HG02884 (cell line): ENCODE measurements around the gene RABL2B.

ENCODE experiments used
- ATAC-seq: cut with Tn5 transposase; IDR thresholded peaks from one replicate; pipeline ENCODE4 v1.9.1; 2021; ENCODE audit warnings: mild to moderate bottlenecking, moderate library complexity; ENCODE audit not compliant: unreplicated experiment

RABL2B gene

GRCh38 chr22:50738649-50739227 lies 44.7 kb downstream of the RABL2B start:
- ATAC-seq = no peak

- ATAC-seq = no peak
Measured at GRCh38 chr22:50737728-50738648, 45.4 kb downstream of the RABL2B start, which contains the start of gene ACR. ACR (plus strand) TSS chr22:50738204; CDS start chr22:50738236, 32 bp downstream.

GRCh38 chr22:50735739-50736030 lies 47.8 kb downstream of the RABL2B start:
- ATAC-seq = no peak

DNA sequence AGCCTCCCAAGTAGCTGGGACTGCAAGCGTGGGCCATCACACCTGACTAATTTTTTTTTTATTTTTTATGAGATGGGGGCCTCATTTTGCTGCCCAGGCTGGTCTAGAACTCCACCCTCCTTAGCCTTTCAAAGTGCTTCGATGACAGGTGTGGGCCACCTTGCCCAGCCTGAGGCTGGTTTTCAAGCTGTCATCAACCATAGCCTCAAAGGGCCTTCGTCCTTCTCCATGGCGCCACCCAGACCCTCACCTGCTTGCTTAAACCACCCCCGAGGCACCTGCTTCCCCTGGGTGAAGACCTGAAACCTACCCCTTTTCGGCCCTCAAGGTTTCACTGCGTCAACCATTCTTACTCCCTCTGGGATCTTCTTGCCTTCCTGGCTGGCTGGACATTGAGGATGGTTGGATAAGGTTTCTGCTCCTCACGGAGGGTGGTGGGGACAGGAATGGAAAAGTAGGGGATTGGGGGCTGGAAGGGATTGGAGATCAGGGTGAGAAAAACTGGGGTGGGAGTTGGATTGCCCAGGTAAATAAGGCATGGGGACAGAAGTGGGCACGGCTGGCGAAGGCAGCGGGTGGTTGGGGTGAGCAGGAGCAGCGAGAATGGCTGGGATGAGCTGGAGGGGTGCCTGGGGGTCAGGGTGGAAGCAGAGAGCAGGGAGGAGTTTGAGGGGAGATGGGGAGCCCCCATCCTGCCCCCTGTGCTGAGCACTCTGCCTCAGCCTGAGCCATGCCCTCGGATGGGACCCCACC lies 48.3 kb downstream of the RABL2B start:
- no peak for ATAC-seq

- no peak for ATAC-seq
Measured at GRCh38 chr22:50734343-50734771, 49.1 kb downstream of the RABL2B start.

DNA sequence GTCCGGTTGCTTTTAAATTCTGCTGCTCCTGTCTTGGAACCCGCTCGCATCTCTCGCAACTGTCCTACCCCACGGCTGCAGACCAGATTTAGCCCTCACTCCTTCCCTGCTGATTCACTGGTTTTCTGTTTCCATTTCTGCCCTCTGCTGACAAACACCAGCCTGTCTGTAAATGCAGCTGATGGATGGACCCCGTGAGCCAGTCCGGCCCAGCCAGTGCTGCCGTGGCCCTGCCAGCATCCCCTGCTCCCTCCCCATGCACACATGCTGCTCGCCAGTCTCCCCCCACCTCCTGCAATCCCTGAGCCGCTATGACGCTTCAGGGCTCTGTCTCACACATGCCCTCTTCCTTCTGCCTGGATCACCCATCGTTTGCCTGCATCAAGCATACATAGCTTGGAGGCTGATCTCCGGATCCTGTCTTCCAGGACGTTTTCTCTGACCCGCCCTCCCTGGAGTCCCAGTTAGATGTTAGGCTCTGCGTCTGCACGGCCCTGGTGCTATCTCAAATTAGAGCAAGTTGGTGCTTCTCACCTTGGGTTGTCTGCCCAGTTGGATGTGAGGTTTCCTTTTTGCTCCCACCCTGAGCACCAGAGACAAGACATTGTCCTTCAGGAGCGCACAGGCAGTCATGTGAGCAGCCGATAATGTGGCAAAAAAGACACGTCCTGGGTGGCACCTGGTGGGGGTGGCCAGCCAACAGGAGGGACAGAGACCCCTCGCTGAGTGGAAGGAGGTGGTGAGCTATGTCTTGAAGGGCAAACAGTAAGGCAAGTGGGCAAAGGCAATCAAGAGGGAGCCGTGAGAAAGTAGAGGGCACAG lies 49.7 kb downstream of the RABL2B start:
- ATAC-seq = no peak

DNA sequence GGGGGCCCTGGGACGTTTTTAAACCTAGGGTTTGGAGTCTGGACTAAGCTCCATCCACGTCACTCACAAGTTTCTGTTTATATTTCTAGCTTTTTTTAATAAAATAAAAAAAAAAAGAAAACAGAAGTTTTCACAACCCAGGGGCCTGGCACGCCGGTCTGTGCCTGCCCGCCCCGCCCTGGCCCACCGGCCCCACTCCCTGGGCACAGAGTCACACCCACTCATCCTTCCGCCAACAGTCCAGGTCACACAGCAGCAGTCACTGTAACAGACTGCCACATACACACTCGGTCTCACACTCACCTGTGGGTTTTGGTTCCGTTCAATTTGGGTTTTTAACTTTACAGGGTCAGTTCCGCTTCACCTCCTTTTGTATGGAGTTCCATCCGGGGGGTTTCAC lies 50.8 kb downstream of the RABL2B start:
- no peak for ATAC-seq

- no peak for ATAC-seq
Measured at GRCh38 chr22:50731811-50732624, 51.4 kb downstream of the RABL2B start.

- no peak for ATAC-seq
Measured at GRCh38 chr22:50730941-50731661, 52.3 kb downstream of the RABL2B start.

DNA sequence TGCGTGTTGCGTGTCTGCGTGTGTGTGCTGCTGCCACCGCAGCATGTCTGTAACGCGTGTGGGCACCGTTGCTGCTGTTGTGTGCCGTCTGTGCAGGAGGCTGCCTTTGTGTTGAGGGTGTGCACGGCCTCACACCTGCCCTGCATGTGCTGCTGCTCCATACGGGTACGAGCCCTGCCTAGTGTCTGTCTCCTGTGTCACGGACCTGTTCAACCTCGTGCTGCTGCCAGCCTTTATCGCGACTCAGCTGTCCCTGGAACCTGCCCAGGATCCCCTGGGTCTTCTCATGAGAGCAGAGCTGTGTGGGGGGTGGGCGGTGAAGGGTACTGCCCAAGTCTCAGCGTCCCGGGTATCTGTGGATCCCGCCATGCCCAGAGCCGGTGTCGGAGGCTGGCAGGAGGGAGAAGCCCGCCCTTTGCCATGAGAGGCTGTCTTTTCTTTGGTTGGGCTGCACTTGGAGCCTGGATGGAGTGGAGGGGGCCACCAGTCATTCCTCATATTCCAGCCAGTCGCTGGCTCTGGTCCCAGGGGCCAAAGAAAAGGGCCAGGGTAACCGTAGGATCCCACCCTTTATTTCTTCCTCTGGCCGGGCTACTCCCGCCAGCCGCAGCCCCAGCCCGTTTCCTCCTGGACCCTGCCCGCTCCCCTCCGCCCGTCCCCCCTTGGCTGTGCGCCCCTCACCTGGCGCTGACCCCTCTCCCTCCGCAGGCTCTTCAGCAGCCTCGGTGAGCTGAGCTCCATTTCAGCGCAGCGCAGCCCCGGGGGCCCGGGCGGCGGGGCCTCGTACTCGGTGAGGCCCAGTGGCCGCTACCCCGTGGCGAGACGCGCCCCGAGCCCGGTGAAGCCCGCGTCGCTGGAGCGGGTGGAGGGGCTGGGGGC lies 53.2 kb downstream of the RABL2B start:
- ATAC-seq = no peak

GRCh38 chr22:50729391-50730012 lies 53.9 kb downstream of the RABL2B start:
- ATAC-seq = no peak

- ATAC-seq = no peak
Measured at GRCh38 chr22:50728523-50728931, 54.9 kb downstream of the RABL2B start.

DNA sequence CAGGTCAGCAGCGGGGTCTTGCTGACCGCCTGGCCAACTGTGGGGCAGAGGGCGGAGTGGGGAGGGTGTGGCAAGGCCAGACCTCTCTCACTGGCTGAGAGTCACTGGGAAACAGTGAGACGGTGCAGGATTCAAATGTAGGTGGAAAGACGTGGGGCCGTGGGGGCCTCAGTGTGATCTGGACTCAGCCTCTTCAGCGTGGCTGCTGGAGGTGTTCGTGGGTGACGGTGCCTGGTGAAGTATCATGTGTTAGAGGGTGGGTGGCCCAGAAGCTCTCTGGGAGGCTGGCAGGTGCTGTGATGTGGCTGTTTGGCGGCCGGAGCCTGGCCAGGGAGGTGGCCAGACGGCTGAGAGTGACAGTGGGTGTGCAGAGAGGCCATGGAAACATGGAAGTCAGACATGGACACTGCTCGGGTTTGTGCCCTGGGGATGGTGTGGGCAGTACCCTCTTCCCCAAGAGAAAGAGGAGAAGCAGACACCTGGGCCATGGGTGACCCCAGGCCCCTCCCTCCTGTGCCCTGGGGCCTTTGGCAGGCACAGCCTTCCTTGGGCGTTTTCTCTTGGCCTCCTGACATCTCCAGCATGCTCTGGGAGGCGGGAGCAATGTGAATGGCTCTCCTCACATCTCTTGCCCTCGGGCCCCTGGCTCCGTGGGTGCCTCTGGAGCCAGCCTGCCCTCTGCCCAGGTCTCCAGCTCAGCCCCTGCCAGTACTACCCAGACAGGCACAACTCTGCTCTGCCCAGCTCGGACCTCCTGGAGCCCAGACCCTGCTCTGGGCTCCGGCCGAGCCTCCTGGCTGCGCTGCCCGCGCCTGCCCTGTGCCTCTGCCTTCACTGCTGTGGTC lies 55.5 kb downstream of the RABL2B start:
- ATAC-seq = no peak

DNA sequence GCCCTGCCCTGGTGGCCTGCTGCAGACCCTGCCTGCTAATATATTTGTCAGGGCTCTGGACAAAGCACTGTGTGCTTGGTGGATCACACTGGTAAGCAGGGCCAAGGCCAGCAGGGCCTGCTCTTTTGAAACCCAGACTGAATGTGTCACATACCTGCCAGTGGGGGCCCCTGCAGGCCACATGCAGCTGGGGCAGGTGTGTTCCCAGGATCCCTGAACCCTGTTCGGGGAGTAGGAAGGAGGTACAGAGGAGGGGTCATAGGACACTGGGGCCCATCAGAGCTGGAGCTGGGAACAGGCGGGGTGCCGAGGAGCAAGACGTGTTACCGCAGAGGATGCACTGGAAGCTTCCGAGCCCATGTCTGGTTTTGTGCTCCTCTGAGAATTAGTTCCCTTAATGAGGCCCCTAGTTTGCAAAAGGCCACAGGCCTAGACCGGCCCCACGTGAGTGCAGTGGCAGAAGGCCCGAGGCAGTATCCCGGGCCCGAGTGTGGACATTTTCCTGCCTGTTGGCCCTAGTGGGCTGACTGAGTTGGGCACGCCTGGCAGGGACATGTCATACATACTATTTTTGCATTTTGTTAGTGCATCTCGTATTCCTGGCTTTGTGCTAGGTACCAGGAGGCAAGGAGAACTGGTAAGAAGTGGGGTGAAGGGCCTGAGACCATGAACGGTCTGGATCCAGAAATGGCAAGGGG lies 56.6 kb downstream of the RABL2B start:
- ATAC-seq = no peak

GRCh38 chr22:50725597-50725996 lies 57.8 kb downstream of the RABL2B start:
- ATAC-seq = no peak

GRCh38 chr22:50724616-50725015 lies 58.8 kb downstream of the RABL2B start:
- ATAC-seq = no peak
